GM12891 (cell line): Measurements from ENCODE around the gene GLIPR2.

ENCODE experiments used
- POLR2A ChIP-seq: IDR thresholded peaks from 2 replicates; pipeline ENCODE4 v1.6.1; 2011; ENCODE audit warnings: low read depth, low read length, control low read depth
- POU2F2 ChIP-seq: IDR thresholded peaks from 2 replicates; pipeline ENCODE4 v1.6.1; 2011; ENCODE audit warnings: low read depth, mild to moderate bottlenecking, control low read depth, low read length, moderate library complexity

DNA sequence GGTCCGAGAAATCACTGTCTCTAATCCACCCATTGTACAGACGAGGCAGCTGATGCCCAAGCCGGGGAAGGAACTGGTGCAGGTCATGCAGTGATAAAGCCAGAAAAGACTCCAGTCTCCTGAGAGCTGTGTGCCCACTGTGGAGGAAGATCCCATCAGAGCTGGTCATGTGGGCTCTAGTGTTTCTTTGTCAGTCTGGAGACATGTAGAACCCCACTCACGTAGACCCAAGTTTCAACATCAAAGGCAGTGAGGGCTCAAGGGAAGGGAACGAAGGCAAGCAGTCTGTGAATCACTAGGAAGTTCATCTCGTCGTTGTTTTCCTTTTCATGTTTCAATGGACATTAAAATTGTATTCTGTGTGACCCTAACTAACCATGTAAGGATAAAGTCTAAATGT, 14.6 kb upstream of the GLIPR2 start:
- TF ChIP-seq POLR2A (no peak), POU2F2 (no peak)
